ENCODE results near the gene CACNB4.
"Not testable (repeated sequence)": the region's sequence is repeated elsewhere in the genome, so short reads cannot be mapped to it uniquely, and the experiment has no call there.

The CACNB4 gene

GRCh38 chr2:151946899-151947812 lies 151.7 kb downstream of the CACNB4 start:
- peak; percentile 69 for TF ChIP-seq CTCF (IDR thresholded peaks at IDR 0.05; ENCODE audit: low read depth, low read length, missing control alignments)
- peak; percentile 8 for DNase-seq (ENCODE audit: low read depth)
- no peak overlapping the region for H3K4me3 ChIP-seq (ENCODE audit: low read depth, low read length)

GRCh38 chr2:151946250-151946884 lies 152.5 kb downstream of the CACNB4 start:
- TF ChIP-seq CTCF (IDR thresholded peaks at IDR 0.05; ENCODE audit: low read depth, low read length, missing control alignments), result no peak
- no peak overlapping the region for H3K4me3 ChIP-seq (ENCODE audit: low read depth, low read length)
- no peak for DNase-seq (ENCODE audit: low read depth)

- no peak for TF ChIP-seq CTCF (IDR thresholded peaks at IDR 0.05; ENCODE audit: low read depth, low read length, missing control alignments)
- DNase-seq (ENCODE audit: low read depth), result no peak
- no peak overlapping the region for H3K4me3 ChIP-seq (ENCODE audit: low read depth, low read length)
These were observed 153.2 kb downstream of the CACNB4 start for GRCh38 chr2:151945602-151946001.

- no peak for TF ChIP-seq CTCF (IDR thresholded peaks at IDR 0.05; ENCODE audit: low read depth, low read length, missing control alignments)
- no peak overlapping the region for H3K4me3 ChIP-seq (ENCODE audit: low read depth, low read length)
- DNase-seq (ENCODE audit: low read depth), result no peak
These were observed 153.7 kb downstream of the CACNB4 start for GRCh38 chr2:151945186-151945585.

- TF ChIP-seq CTCF (IDR thresholded peaks at IDR 0.05; ENCODE audit: low read depth, low read length, missing control alignments), result no peak
- no peak for DNase-seq (ENCODE audit: low read depth)
- H3K4me3 ChIP-seq (ENCODE audit: low read depth, low read length), result no peak overlapping the region
These were observed 155.4 kb downstream of the CACNB4 start for GRCh38 chr2:151943461-151943860.

- not testable (repeated sequence) for DNase-seq (ENCODE audit: low read depth)
These were observed 156.2 kb downstream of the CACNB4 start for GRCh38 chr2:151942540-151943205.

GRCh38 chr2:151937966-151938365 lies 160.9 kb downstream of the CACNB4 start:
- DNase-seq (ENCODE audit: low read depth), result no peak
- no peak overlapping the region for H3K4me3 ChIP-seq (ENCODE audit: low read depth, low read length)
- TF ChIP-seq CTCF (IDR thresholded peaks at IDR 0.05; ENCODE audit: low read depth, low read length, missing control alignments), result no peak

More at GRCh38 chr2:151942540-151943205, 156.2 kb downstream of the CACNB4 start:
- H3K4me3 ChIP-seq (ENCODE audit: low read depth, low read length), result not testable (repeated sequence)

All from GM12864 (cell line).